Activated CD8-positive, alpha-beta memory T cell treated with anti-CD3 and anti-CD28 coated beads, Interleukin-2, amount 10 ng/mL, durations not matched to agents 7 days and 5 days (primary cell): ENCODE measurements around the gene SAMD4A. TPM values are rescaled to one million over a fixed set of nuclear protein-coding genes. Genes with fewer than 3 reads are reported as not detected.
A peak's percentile ranks its signal among the peaks of the same experiment; 100 is the strongest.

Experiments used
- ATAC-seq: fragments of 150-1000 bp; cut with Tn5 transposase; one replicate; pipeline ENCODE4 v1.10.0; 2021; ENCODE audit warnings: moderate library complexity
- CTCF ChIA-PET: fragments of 350-600 bp; sonication (Branson Sonifier 250); formaldehyde crosslinking; loops from one replicate; lab custom pipeline; 2021; ENCODE audit warnings: antibody characterized with exemption; lab: Charles Lee
- DNase-seq: peaks from one replicate; pipeline ENCODE4 v3.0.0-alpha.2; 2020
- H3K27ac Mint-ChIP-seq: one replicate; pipeline ENCODE4 v1.8.0; 2021; ENCODE audit warnings: mild to moderate bottlenecking, mixed read lengths
- H3K27me3 Mint-ChIP-seq: one replicate; pipeline ENCODE4 v1.8.0; 2021; ENCODE audit warnings: mixed read lengths
- H3K36me3 Mint-ChIP-seq: one replicate; pipeline ENCODE4 v1.8.0; 2021; ENCODE audit warnings: mild to moderate bottlenecking, mixed read lengths
- H3K4me1 Mint-ChIP-seq: one replicate; pipeline ENCODE4 v1.8.0; 2021; ENCODE audit warnings: mixed read lengths
- H3K4me3 Mint-ChIP-seq: one replicate; pipeline ENCODE4 v1.8.0; 2021; ENCODE audit warnings: mild to moderate bottlenecking, moderate library complexity, mixed read lengths
- H3K9me3 Mint-ChIP-seq: one replicate; pipeline ENCODE4 v1.8.0; 2022; ENCODE audit warnings: low read depth, mixed read lengths
- total RNA-seq, 2 experiments: library from RNA; stranded (reverse); gene quantifications; one replicate each; pipeline ENCODE4 v1.2.3, GENCODE V29; 2021

The SAMD4A gene
- total RNA-seq, 2 experiments from 2014 or later = 1.6 to 1.7 TPM

GRCh38 chr14:54665946-54666345 lies 99.0 kb downstream of the SAMD4A start:
- H3K27me3 Mint-ChIP-seq = peaks cover 66% of the 10 kb centered on the region
- peaks cover 18% of the 10 kb centered on the region for H3K4me1 Mint-ChIP-seq
- no peak overlapping the region for H3K27ac Mint-ChIP-seq
- no peak for DNase-seq
- CTCF ChIA-PET = interaction anchor here (1.7 kb wide), 1 partner anchor 98 kb away, joined by 5 read pairs; the partner anchor contains the start of gene SAMD4A
- H3K36me3 Mint-ChIP-seq = no peaks in the 10 kb centered on the region
- ATAC-seq = no peak
- H3K9me3 Mint-ChIP-seq = no peaks in the 10 kb centered on the region
- H3K4me3 Mint-ChIP-seq = no peak overlapping the region

DNA sequence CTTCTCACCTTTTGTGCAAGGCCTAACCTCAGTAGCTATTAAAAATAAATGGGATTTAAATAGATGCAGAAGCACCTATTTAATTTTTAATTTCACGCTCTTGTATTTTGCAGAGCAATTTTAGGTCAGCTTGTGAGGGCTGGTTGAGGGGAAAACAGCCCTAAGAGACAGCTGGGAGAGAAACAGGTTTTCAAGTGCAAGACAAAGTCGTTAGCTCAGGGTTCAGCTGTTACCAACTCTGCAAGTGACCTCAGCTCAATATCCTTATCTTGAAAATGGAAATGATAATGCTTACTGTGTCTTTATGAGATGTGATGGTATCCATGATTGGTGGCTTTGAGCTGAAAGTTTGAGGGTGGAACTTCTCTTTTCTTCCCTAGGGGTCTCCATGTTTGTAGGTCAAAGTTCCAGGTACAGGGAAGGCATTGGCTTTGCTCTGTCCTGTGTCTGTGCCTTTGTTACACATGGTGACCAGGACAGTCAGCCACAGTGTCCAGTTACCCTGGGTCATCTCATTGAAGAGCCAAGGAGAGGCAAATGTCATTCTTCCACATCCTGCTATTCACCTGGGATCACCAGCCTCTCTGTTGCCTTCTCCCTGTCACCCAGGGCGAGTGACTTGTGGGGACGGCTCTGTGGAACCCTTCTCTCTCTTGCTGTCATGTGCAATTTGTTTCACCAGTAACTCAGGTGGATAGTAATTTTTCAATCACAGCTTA lies 100.3 kb downstream of the SAMD4A start:
- CTCF ChIA-PET = interaction anchor here (0.8 to 1.7 kb wide), 3 partner anchors 25 to 107 kb away, joined by 3 to 5 read pairs (median 4); partner anchors contain the start of gene SAMD4A
- Mint-ChIP-seq H3K4me3 (no peak overlapping the region), H3K9me3 (no peaks in the 10 kb centered on the region), H3K27me3 (peaks cover 64% of the 10 kb centered on the region), H3K36me3 (no peaks in the 10 kb centered on the region), H3K4me1 (peaks cover 24% of the 10 kb centered on the region), H3K27ac (no peak overlapping the region)
- DNase-seq (no peak), ATAC-seq (no peak)

GRCh38 chr14:54667764-54668163 lies 100.8 kb downstream of the SAMD4A start:
- no peaks in the 10 kb centered on the region for H3K9me3 Mint-ChIP-seq
- DNase-seq (no peak), ATAC-seq (no peak)
- peaks cover 67% of the 10 kb centered on the region for H3K27me3 Mint-ChIP-seq
- H3K27ac Mint-ChIP-seq = no peak overlapping the region
- H3K4me3 Mint-ChIP-seq = no peak overlapping the region
- H3K36me3 Mint-ChIP-seq = no peaks in the 10 kb centered on the region
- H3K4me1 Mint-ChIP-seq = peaks cover 26% of the 10 kb centered on the region
- CTCF ChIA-PET = interaction anchor here (1.7 kb wide), 1 partner anchor 100 kb away, joined by 5 read pairs; the partner anchor contains the start of gene SAMD4A

DNA sequence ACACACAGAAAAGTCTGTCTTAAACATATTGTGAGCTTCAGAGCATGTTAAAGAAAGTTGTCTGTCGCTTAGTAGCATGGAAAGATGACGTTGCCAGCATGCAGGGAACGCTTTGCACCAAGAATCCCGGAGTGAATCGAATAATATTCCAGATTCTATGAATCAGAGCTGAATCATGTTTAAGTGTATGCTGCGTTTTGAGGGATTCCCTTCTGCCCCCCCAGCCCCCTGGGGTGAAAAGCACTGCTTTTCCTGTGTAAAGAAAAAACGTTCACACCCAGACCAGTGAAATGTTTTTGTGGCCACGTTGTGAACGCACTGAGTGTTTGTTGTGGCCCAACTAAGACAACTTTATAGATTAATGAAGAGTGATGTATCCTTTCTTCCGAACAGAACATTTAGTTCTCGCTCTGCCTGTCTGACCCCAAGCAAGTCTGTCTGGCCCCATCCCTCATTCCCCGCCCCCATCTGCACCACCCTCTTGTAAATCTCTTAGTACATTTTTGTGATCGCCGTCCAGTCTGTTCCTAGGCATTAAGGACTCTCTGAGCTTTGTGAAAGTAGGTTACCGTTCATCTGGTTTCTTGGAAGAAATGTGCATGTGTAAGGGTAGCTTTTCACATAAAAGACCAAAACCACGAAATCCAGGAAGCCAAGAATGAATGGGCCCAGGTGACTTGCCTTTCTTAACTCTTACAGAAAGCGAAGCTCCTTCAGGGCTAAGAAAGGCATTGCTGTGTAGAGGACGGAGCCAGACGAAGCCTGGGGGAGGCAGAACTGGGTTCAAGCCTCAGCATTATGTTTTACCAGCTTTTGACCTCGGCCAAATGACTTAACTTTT lies 103.0 kb downstream of the SAMD4A start:
- no peaks in the 10 kb centered on the region for H3K36me3 Mint-ChIP-seq
- CTCF ChIA-PET = interaction anchor here (1.0 to 3.2 kb wide), 9 partner anchors 12 to 107 kb away, joined by 3 to 19 read pairs (median 6); partner anchors contain the start of gene SAMD4A
- H3K9me3 Mint-ChIP-seq = no peaks in the 10 kb centered on the region
- peak overlapping the region; percentile 6 for H3K27ac Mint-ChIP-seq
- peak; percentile 85 for ATAC-seq
- no peak overlapping the region for H3K4me3 Mint-ChIP-seq
- H3K27me3 Mint-ChIP-seq = peaks cover 75% of the 10 kb centered on the region
- DNase-seq = peak; percentile 56
- H3K4me1 Mint-ChIP-seq = peaks cover 39% of the 10 kb centered on the region

DNA sequence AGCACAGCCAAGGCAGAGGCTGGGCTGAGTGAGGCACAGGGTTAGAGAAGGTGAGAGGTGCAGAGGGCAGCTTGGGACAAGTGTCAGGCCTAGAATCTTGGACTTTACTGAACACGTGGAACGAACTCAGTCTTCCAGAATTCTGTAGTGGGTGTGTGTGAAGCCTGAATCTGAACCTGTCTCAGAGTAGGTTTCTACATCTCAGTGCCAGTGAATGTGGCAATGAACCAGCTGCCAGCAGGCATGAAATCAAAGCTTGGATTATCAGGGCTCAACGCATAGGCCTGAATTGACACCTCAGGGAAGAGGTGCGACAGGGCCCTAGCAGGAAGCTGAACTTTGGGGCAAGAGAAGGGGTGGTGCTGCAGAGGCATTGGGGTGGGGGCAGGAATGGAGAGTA lies 104.6 kb downstream of the SAMD4A start:
- Mint-ChIP-seq H3K4me3 (no peak overlapping the region), H3K9me3 (no peaks in the 10 kb centered on the region), H3K36me3 (no peaks in the 10 kb centered on the region), H3K4me1 (peaks cover 39% of the 10 kb centered on the region), H3K27ac (no peak overlapping the region), H3K27me3 (peaks cover 75% of the 10 kb centered on the region)
- DNase-seq = no peak
- CTCF ChIA-PET = interaction anchor here (1.1 to 2.4 kb wide), 4 partner anchors 58 to 107 kb away, joined by 3 to 19 read pairs (median 4); no protein-coding TSS in a partner anchor
- no peak for ATAC-seq

- Mint-ChIP-seq H3K4me1 (peaks cover 39% of the 10 kb centered on the region), H3K4me3 (no peak overlapping the region), H3K27ac (no peak overlapping the region), H3K36me3 (no peaks in the 10 kb centered on the region), H3K9me3 (no peaks in the 10 kb centered on the region), H3K27me3 (peaks cover 76% of the 10 kb centered on the region)
- ATAC-seq (no peak), DNase-seq (no peak)
- CTCF ChIA-PET = interaction anchor here (0.8 to 3.5 kb wide), 4 partner anchors 13 to 102 kb away, joined by 3 to 12 read pairs (median 3); no protein-coding TSS in a partner anchor
Measured at GRCh38 chr14:54672181-54672580, 105.3 kb downstream of the SAMD4A start.

GRCh38 chr14:54672688-54673087 lies 105.8 kb downstream of the SAMD4A start:
- CTCF ChIA-PET = interaction anchor here (0.6 to 3.5 kb wide), 5 partner anchors 12 to 102 kb away, joined by 3 to 12 read pairs (median 3); no protein-coding TSS in a partner anchor
- ATAC-seq (no peak), DNase-seq (no peak)
- peaks cover 75% of the 10 kb centered on the region for H3K27me3 Mint-ChIP-seq
- no peaks in the 10 kb centered on the region for H3K36me3 Mint-ChIP-seq
- no peak overlapping the region for H3K4me3 Mint-ChIP-seq
- no peaks in the 10 kb centered on the region for H3K9me3 Mint-ChIP-seq
- peaks cover 39% of the 10 kb centered on the region for H3K4me1 Mint-ChIP-seq
- H3K27ac Mint-ChIP-seq = no peak overlapping the region

- Mint-ChIP-seq H3K36me3 (no peaks in the 10 kb centered on the region), H3K9me3 (no peaks in the 10 kb centered on the region), H3K27ac (no peak overlapping the region), H3K27me3 (peaks cover 74% of the 10 kb centered on the region), H3K4me1 (peaks cover 39% of the 10 kb centered on the region), H3K4me3 (no peak overlapping the region)
- no peak for DNase-seq
- no peak for ATAC-seq
- CTCF ChIA-PET = interaction anchor here (0.6 to 3.5 kb wide), 4 partner anchors 12 to 81 kb away, joined by 3 to 12 read pairs (median 3); no protein-coding TSS in a partner anchor
Measured at GRCh38 chr14:54673193-54674045, 106.5 kb downstream of the SAMD4A start.

GRCh38 chr14:54674046-54674741 lies 107.3 kb downstream of the SAMD4A start:
- Mint-ChIP-seq H3K9me3 (no peaks in the 10 kb centered on the region), H3K27me3 (peaks cover 71% of the 10 kb centered on the region), H3K4me3 (no peak overlapping the region), H3K27ac (no peak overlapping the region), H3K36me3 (no peaks in the 10 kb centered on the region), H3K4me1 (peaks cover 37% of the 10 kb centered on the region)
- CTCF ChIA-PET = interaction anchor here (3.5 kb wide), 1 partner anchor 17 kb away, joined by 12 read pairs; no protein-coding TSS in a partner anchor
- no peak for ATAC-seq
- no peak for DNase-seq

DNA sequence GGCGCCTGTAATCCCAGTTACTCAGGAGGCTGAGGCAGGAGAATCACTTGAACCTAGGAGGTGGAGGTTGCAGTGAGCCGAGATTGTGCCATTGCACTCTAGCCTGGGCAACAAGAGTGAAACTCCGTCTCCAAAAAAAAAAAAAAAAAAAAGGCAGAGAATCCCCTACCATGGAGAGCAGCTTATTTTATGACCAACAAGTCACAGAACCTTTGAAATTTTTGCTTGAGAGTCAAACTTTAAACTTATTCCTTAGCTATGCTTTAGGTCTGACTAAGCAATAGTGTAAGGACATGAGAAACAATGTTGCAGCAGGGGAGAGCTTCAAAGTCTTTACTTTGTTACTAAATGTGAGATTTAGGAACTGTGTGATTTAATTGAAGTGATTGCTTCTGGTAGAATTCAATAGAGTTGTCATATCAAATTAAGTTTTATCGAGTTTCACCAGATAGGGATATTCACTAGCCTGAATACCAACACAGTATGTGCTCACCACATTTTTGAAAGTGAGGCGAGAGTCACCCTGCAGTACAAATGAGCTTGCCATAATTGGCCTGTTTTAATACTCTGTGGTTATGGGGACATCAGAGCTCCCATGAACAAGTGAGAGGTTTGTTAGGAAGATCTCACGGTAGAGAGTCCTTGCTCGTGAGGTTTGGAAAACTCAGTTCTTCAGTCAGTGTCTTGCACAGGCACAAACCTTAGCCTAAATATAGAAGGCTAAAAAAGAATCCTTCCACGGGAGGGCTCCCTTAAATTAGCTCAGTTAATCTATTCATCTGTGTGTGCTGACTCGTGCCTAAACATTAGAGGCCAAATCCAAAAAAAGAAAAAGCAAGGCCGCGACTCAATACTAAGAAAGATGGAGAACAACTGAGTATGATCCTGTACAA lies 108.6 kb downstream of the SAMD4A start:
- Mint-ChIP-seq H3K4me3 (no peak overlapping the region), H3K27ac (no peak overlapping the region), H3K27me3 (peaks cover 79% of the 10 kb centered on the region), H3K4me1 (peaks cover 26% of the 10 kb centered on the region), H3K36me3 (no peaks in the 10 kb centered on the region), H3K9me3 (no peaks in the 10 kb centered on the region)
- ATAC-seq = no peak
- CTCF ChIA-PET = interaction anchor here (0.6 to 3.5 kb wide), 3 partner anchors 16 to 99 kb away, joined by 3 to 12 read pairs (median 3); no protein-coding TSS in a partner anchor
- DNase-seq = no peak
